Kidney tubule cell (primary cell): ENCODE data around the gene PEF1.
"Not testable (repeated sequence)": the region's sequence is repeated elsewhere in the genome, so short reads cannot be mapped to it uniquely, and the experiment has no call there.

Experiments used
- DNase-seq: peaks from one replicate; pipeline ENCODE4 v3.0.0-alpha.2; 2018; ENCODE audit warnings: low spot score

The PEF1 gene

DNA sequence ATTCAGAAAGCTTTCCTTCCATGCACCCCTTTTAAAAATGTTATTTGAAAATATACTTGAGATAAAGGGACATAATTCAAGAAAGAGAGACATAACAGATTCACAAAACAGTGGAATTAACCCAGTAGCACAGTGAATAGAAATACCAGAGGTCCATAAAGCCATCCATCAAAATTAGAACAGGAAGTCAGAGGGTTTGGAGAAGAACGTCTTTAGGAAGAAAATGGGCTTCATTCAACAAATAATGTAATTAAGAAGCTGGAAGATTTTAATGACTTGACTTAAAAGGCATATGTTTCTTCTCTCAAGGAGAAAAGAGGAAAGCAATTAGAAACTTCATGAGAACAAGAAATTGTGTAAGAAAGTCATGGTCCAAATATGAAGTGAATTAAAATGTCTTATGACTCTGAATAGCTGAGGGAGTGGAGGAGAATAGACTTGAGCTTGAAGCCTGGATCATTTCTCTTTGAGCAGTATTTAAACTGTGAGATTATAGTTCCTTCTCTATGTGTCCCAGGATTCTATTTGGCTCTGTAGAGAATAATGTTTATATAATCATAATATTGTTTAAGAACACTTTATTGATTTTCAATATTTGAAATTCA is 35.1 kb downstream of the PEF1 start:
- DNase-seq: no peak

DNA sequence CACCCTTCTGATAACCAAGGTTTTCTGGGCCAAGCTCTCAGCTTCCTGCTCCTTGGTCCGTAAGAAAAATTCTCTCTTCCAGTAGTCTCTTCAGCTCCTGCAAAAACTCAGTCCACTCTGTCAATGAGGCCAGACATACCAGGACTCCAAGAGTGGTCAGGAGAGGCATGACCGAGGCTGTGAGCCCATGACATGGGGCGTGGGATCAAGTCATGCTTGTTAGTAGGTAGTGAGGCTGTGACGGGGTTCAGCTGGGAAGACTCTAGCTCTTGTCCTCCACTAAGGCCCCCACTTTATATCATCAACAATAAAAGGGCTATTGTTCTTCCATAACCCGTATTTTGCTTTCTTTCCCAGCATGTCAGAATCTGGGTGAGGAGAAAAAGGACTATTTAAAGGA is 37.3 kb downstream of the PEF1 start:
- no peak for DNase-seq

DNA sequence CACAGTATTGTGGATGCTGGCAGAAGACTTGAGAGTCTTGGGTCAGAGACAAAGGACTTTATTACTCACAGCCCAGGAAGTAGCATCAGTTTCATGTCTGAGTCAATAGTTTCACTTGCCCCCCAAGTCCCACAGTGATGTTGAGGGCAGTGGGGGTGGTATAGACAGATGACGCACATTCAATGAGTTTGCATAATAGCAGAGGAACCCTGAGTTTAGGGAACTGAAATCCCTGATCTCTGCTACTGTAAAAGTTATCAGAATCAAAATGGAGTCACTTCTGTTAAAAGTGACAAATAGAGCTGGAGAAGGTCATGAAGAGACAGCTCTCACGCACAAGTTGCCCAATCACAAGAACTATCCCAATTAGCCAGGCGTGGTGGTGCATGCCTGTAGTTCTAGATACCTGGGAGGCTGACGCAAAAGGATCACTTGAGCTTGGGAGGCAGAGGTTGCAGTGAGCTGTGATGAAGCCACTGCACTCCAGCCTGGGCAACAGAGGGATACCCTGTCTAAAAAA is 38.7 kb downstream of the PEF1 start:
- peak; percentile 54 for DNase-seq

DNA sequence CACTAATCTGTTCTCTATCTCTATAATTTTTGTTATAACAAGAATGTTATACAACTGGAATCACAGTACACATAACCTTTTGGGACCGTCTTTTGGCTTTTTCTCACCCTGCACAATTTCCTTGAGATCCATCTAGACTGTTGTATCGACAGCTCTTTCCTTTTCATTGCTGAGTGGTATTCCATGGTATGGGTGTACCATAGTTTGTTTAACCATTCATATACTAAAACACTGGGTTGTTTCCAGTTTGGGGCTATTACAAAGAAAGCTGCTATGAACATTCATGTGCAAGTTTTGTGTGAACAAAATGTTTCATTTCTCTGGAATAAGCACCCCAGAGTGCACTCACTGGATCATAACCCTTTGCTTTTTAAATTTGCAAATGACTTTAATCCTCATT is 42.6 kb downstream of the PEF1 start:
- no peak for DNase-seq

GRCh38 chr1:31600641-31601040 is 44.0 kb downstream of the PEF1 start:
- DNase-seq: no peak

GRCh38 chr1:31598980-31599379 is 45.7 kb downstream of the PEF1 start:
- no peak for DNase-seq

DNA sequence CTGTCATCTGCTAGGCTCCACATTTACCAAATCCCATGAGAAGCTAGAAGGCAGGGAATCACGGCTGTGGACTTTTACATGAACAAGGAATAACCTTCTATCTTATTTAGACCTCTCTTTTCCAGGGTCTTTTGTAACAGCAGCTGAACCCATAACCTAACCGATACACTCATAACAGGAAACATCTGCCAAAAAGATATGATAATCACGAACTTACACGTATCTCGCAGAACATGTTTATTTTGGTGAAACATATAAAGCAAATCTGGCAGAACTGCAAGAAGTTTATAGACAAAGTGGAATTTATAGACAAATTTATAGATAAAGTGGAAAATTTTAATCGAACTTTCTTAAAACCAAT is 48.0 kb downstream of the PEF1 start:
- no peak for DNase-seq

DNA sequence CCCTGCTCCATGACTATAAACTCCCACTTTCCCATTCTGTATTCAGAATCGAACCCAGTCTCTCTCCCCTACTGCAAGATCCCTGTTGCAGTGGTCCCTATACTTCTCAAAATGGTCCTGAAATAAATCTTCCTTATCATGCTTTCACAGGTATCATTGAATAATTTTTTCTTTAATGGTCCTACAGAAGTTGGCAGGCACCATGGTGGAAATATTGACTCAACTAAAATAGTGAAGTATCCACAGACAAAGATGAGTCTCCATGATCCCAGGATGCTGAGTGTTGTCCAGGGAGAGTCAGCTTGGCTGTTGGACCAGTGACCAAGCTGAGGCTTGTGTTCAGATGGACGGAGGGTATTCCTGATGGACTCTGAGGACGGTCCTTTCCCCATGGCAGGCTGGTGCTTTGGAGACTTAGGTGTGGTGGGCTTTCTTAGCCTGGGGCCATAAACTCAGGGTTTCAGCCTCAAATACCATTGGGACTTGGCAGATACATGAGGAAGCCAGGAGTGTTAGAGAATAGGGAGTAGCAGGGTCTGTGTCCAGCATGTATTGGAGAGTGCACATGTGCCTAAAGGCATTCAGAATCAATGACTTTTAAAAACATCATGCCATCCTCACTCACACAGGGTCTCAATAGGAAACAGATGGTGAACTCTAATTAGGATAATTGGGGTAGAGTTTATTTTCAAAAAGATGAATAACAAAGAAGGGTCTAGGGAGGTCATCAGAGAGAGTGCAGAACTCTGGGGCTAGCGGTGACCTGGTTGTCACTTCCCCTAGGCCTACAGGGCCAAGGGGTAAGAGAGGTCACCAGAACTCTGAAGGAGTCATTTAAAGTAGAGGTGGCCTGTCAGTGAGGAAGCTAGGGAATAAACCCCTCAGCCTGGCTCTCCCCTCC is 48.6 kb downstream of the PEF1 start:
- no peak for DNase-seq

- DNase-seq: peak; percentile 79
Measured at GRCh38 chr1:31593770-31594632, 50.7 kb downstream of the PEF1 start.

DNA sequence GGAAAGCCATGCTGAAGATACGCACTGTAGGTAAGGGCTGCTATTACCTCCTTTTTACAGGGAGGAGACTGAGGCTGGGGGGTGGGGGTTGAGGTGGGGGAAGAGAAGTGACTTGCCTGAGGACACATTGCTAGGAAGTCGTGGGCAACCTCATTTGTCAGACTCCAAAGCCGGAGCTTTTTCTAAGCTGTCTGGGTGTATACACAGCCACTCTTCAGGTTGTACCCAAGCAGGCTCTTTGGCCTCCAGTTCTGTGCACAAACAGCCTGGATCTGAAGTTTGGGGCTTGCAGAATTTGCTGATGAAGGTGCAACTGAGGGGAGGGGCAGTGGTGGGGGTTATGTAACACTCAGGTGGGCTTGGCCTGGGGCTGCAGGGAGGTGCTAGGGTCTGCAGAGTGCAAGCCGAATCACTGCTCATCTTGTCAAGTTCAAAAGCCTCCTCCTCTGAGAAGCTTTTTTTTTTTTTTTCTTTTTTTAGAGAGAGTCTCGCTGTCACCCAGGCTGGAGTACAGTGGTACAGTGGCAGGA is 51.5 kb downstream of the PEF1 start:
- DNase-seq: no peak

DNA sequence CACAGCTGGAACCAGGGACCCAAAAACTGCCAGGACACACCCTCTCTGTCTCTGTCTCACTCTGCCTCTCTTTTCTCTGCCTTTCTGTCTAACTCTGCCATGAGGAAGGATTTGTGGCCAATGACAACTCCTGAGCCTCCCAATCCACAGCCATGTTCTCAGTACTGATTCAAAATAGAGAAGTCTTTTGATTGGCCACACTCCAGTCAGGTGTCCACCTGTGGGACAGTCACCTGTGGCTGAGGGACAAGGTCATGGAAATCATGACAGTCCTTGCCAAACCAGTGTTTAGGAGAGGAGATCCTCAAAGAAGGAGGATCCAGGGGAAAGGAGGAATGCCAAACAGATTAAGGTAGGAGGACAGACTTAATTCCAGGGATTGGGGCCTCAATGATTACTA is 52.5 kb downstream of the PEF1 start:
- no peak for DNase-seq

DNA sequence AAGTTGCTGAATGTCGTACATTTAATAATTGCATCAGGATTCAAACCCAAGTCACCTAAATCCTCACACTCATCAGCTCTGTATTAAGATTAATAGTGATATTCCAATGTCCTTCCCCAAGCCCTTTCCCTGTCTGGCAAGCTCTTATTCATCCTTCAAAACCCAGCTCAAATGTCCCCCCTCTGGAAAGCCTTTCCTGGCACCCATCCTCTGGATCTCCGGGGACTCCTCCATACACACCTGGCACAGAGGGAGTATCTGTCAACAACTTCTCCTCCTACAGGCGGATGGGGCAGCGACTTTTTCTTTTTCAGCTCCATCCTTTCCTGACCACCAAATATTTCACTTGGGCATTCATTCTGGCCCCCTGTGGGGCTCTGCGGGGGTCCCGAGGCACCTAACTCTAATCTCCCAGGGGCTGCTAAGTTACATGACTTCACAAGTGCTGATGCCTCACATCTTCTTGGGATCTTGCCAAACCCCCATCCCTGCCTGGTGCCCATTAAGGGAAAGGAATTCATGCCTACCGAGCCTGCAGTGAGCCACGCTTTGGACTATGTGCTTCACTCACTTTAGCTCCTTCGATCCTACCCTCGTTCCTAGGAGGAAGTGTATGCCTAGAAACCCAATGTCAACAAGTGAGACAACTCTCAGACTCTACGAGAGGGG is 53.1 kb downstream of the PEF1 start:
- peak; percentile 98 for DNase-seq

- DNase-seq: peak; percentile 60
Measured at GRCh38 chr1:31588751-31589515, 55.7 kb downstream of the PEF1 start.

GRCh38 chr1:31587720-31588423 is 56.8 kb downstream of the PEF1 start:
- peak; percentile 75 for DNase-seq

DNA sequence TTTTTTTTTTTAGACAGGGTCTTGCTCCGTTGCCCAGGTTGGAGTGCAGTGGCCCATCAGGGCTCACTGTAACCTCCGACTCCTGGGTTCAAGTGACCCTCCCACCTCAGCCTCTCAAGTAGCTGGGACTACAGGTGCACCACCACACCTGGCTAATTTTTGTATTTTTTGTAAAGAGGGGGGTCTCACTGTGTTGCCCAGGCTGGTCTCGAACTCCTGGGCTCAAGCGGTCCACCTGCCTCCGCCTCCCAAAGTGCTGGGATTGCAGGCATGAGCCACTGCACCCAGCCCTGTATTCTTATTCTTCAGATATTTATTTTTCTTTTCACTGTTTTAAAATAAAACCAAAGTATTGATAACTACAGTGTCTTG is 57.4 kb downstream of the PEF1 start:
- not testable (repeated sequence) for DNase-seq

- no peak for DNase-seq
Measured at GRCh38 chr1:31586376-31587327, 58.0 kb downstream of the PEF1 start.

- DNase-seq: no peak
Measured at GRCh38 chr1:31585736-31586365, 58.8 kb downstream of the PEF1 start.

- DNase-seq: no peak
Measured at GRCh38 chr1:31584869-31585735, 59.6 kb downstream of the PEF1 start.
